ENCODE results near the gene SLC45A3.

DNA sequence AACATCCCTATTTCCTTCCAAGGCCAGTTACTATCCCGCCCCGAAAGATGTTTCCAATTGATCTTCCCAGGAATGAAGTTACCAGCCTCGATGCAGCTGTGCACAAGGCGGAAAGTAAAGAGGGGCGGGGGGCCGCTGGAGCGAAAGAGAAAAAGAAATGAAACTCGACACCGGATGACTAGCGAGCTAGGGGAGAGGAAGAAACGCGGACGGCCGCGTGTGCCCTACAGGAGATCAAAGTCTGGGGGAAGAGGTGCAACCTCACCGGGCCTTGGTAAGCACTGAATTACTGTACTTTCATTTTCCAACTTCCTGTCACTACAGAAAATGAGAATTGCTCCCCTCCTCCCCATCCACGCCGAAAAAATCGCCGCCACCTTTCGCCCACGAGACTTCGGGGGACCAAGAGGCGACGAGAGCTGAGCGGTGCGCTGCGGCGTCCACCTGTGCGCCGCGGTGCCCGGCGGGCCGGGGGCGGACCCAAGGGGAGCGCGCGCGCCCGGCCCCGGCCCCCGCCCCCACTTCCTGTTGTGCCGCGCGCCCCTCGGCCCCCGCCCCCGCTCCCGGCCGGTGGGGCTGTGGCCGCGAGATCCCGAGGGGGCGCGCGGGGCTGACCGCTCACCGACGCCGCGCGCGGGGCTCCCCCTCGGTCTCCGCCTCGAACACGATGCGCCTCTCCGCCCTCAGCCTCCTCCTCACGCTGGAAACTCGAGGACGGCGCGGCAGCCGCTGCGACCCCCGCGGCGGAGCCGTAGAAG lies 49.1 kb downstream of the SLC45A3 start:
- TF ChIP-seq, protein P1, sequence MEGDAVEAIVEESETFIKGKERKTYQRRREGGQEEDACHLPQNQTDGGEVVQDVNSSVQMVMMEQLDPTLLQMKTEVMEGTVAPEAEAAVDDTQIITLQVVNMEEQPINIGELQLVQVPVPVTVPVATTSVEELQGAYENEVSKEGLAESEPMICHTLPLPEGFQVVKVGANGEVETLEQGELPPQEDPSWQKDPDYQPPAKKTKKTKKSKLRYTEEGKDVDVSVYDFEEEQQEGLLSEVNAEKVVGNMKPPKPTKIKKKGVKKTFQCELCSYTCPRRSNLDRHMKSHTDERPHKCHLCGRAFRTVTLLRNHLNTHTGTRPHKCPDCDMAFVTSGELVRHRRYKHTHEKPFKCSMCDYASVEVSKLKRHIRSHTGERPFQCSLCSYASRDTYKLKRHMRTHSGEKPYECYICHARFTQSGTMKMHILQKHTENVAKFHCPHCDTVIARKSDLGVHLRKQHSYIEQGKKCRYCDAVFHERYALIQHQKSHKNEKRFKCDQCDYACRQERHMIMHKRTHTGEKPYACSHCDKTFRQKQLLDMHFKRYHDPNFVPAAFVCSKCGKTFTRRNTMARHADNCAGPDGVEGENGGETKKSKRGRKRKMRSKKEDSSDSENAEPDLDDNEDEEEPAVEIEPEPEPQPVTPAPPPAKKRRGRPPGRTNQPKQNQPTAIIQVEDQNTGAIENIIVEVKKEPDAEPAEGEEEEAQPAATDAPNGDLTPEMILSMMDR (IDR thresholded peaks at IDR 0.05 in 4 of 5, conservative IDR thresholded peaks at IDR 0.05 in 1 of 5): peak in 1 of 5 experiments; percentile 11
- TF ChIP-seq POLR2A (IDR thresholded peaks at IDR 0.05): no peak
